NT2/D1 (cell line): ENCODE results near the gene SMURF1.

Experiments
- DNase-seq: peaks from one replicate; pipeline ENCODE4 v3.0.0-alpha.2; 2011; ENCODE audit warnings: low read depth, low spot score
- H3K27me3 ChIP-seq: 2 replicates; pipeline ENCODE4 v1.6.0; 2011; ENCODE audit warnings: mild to moderate bottlenecking; ENCODE audit not compliant: insufficient read length, insufficient read depth
- H3K36me3 ChIP-seq: 2 replicates; pipeline ENCODE4 v1.6.1; 2011; ENCODE audit warnings: mild to moderate bottlenecking, low read length, mixed read lengths; ENCODE audit not compliant: insufficient read depth, insufficient read length
- H3K4me1 ChIP-seq: 2 replicates; pipeline ENCODE4 v1.5.1; 2011; ENCODE audit not compliant: insufficient read depth, insufficient read length
- H3K4me3 ChIP-seq: 2 replicates; pipeline ENCODE4 v1.5.1; 2011; ENCODE audit warnings: low read depth; ENCODE audit not compliant: insufficient read length
- H3K9ac ChIP-seq: 2 replicates; pipeline ENCODE4 v1.6.0; 2011; ENCODE audit warnings: low read depth; ENCODE audit not compliant: insufficient read length
- H3K9me3 ChIP-seq: 2 replicates; pipeline ENCODE4 v1.5.1; 2011; ENCODE audit warnings: mild to moderate bottlenecking, low read length; ENCODE audit not compliant: insufficient read depth
- SUZ12 ChIP-seq: IDR thresholded peaks from 2 replicates; pipeline ENCODE4 v1.6.1; 2011; ENCODE audit not compliant: insufficient read length, insufficient read depth; ENCODE audit errors: extremely low read depth
- YY1 ChIP-seq: IDR thresholded peaks from 2 replicates; pipeline ENCODE4 v1.6.1; 2011; ENCODE audit not compliant: insufficient read length, insufficient read depth
- ZNF274 ChIP-seq: IDR thresholded peaks from 2 replicates; pipeline ENCODE4 v1.6.1; 2011; ENCODE audit warnings: mild to moderate bottlenecking, low read depth, low read length

Gene SMURF1

DNA sequence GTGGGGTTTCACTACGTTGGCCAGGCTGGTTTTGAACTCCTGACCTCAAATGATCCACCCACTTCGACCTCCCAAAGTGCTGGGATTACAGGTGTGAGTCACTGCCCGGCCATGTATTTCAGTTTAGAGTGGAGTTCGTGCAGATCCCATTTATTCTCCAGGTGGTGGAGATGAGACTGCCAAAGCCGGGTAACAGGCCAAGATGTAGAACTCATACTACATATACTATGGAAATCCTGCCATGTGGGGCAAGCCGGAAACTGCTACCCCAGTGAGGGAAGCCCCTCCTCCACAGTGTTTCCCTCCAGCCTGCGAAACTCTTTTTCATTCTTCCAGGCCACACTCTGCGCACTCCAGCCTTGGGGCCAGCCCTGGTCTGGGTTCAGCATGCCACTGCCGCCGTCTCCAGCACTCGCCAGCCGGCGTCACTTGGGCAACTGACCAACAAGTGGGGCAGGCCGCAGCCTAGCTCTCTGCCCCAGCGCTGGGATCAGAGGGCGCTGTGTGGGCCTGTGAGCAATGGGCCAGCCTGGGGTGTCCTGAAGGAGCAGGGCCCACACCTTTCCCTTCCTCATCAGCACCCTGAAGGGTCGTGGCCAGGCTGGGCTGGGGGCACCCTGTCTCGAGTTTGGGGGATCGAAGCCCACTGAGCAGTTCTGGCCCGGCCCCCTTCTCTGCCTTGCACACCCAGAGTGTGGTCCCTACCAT is 143.6 kb downstream of the SMURF1 start:
- no peaks in the 10 kb centered on the region for H3K4me1 ChIP-seq
- no peak overlapping the region for H3K4me3 ChIP-seq
- H3K27me3 ChIP-seq: no peaks in the 10 kb centered on the region
- DNase-seq: no peak
- no peaks in the 10 kb centered on the region for H3K9me3 ChIP-seq
- H3K9ac ChIP-seq: no peak overlapping the region
- TF ChIP-seq YY1 (no peak), SUZ12 (no peak), ZNF274 (no peak)
- H3K36me3 ChIP-seq: peaks cover 81% of the 10 kb centered on the region

DNA sequence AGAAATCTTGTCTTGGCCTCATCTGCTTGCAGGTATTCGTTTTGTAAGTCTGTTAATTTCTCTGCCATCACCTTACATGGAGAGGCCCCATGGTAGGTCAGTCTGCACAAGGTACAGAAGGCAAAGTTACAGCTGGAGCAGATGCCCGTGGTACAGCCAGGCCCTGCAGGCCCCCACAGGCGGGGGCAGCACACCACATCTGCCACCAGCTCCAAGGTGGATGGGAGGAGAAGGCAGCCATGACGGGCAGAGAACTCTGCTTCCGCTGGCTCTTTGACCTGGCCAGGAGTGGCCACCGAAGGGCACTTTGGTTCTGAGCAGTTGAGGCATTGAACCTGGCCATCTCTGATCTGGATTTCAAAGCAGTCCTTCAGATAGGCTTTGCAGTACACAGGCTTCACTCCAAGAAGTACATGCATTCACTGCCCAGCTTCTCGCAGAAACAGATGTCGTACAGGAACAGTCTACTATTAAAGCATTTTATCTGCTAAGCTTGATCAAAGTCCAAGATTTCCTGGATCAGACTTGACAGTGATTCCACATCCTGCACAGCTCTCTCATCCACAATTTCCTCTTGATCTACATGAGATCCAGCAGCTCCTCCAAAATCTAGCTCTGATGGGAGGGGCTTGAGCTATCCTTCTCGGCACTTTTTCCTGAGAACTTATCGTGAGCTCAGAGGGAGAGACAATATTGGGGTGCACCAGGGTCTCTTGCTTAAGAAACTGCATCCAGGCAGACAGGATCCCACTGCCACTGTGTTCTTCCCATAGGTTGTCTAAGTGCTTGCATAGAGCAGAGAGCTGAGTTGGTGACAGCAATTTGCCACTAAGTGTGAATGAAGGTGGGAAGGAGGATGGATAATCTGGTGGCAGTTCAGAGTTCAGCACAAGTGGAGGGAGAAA is 144.8 kb downstream of the SMURF1 start:
- peaks cover 81% of the 10 kb centered on the region for H3K36me3 ChIP-seq
- TF ChIP-seq ZNF274 (no peak), YY1 (no peak), SUZ12 (no peak)

DNA sequence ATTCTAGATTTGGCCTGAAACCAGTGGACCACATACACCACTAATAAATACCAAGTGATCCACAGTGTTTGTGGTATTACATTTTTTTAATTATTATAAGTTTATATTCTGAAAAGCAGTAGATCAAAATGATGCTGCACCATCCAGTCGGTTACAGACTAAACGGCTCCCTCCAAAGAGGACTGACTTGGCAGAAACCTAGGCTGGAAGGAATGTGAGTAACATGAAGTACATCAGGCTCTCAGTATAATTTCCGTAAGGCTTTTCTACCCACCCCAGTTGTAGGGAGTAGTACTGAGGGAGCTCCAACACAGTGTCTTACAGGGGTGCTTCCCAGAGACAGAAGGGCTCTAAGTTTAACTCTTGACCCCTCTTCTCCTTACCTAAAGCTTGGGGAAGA is 146.1 kb downstream of the SMURF1 start:
- Histone ChIP-seq H3K27me3 (no peaks in the 10 kb centered on the region), H3K4me1 (no peaks in the 10 kb centered on the region), H3K36me3 (peaks cover 86% of the 10 kb centered on the region), H3K9ac (no peak overlapping the region), H3K4me3 (no peak overlapping the region), H3K9me3 (no peaks in the 10 kb centered on the region)
- DNase-seq: no peak
- TF ChIP-seq YY1 (no peak), ZNF274 (no peak), SUZ12 (no peak)

More for the DNA sequence above, 144.8 kb downstream of the SMURF1 start:
- Histone ChIP-seq H3K4me3 (no peak overlapping the region), H3K4me1 (no peaks in the 10 kb centered on the region), H3K27me3 (no peaks in the 10 kb centered on the region), H3K9ac (no peak overlapping the region), H3K9me3 (no peaks in the 10 kb centered on the region)
- no peak for DNase-seq

DNA sequence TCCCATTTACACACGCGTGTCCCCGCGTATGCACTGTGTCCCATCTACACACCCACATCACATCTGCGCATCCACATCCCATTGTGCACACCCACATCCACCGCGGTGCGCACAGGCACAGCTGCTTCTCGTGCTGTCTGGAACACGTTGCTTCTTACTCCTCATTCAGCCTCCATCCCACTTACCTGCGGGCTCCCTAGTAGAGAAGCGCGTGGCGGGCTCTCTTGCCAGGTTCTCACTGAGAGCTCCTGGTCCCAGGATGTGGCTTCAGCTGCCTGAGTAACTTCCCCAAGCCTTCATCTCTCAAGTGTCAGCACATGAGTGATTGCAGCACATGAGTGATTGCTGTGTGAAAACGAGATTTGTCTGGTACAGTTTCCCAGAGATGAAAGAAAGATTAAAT is 147.8 kb downstream of the SMURF1 start:
- no peak overlapping the region for H3K9ac ChIP-seq
- H3K27me3 ChIP-seq: no peaks in the 10 kb centered on the region
- no peak overlapping the region for H3K4me3 ChIP-seq
- no peaks in the 10 kb centered on the region for H3K9me3 ChIP-seq
- no peak for TF ChIP-seq YY1
- no peak for TF ChIP-seq ZNF274
- no peak for TF ChIP-seq SUZ12
- no peaks in the 10 kb centered on the region for H3K4me1 ChIP-seq
- DNase-seq: no peak
- peaks cover 91% of the 10 kb centered on the region for H3K36me3 ChIP-seq

DNA sequence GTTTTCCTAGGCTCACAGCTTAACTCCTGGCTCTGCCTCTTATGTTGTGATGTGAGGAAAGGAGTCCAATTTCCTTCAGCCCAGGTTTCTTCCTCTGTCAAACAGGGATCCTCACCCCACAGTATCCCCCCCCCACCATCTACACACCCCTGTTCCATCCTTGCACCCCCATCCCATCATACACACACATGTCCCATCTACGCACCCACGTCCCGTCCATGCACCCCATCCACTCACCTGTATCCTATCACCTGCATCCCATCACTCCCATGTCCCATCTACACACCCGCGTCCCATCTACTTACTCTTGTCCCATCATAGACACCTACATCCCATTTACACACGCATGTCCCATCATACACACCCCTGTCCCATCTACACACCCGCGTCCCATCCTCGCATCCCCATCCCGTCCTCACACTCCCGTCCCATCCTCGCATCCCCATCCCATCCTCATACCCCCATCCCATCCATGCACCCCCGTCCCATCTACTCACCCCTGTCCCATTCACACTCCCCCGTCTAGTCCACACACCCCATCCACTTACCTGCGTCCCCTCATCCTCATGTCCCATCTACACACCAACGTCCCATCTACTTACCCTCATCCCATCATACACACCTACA is 148.3 kb downstream of the SMURF1 start:
- no peak for DNase-seq
- no peaks in the 10 kb centered on the region for H3K27me3 ChIP-seq
- H3K4me3 ChIP-seq: no peak overlapping the region
- H3K36me3 ChIP-seq: peaks cover 91% of the 10 kb centered on the region
- H3K9me3 ChIP-seq: no peaks in the 10 kb centered on the region
- TF ChIP-seq YY1 (no peak), ZNF274 (no peak), SUZ12 (no peak)
- no peak overlapping the region for H3K9ac ChIP-seq
- H3K4me1 ChIP-seq: no peaks in the 10 kb centered on the region

DNA sequence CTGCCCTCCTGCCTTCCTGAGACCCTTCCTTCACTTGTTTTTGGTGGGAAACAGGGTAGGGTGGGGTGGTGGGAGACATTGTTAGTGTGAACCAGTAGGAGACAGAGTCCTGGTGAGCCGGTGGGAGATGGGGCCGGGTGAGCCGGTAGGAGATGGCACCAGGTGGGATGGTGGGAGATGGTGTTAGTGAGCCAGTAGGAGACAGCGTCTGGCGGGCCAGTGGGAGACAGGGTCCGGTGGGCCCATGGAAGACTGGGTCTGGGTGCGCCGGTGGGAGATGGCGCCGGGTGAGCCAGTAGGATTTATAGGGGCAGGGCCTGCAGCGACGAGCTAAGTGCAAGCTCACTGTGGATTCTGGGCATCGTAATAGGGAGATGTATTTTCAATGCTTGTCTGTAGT is 148.8 kb downstream of the SMURF1 start:
- Histone ChIP-seq H3K9ac (no peak overlapping the region), H3K9me3 (no peaks in the 10 kb centered on the region), H3K36me3 (peaks cover 90% of the 10 kb centered on the region), H3K4me3 (no peak overlapping the region), H3K4me1 (no peaks in the 10 kb centered on the region), H3K27me3 (no peaks in the 10 kb centered on the region)
- TF ChIP-seq YY1 (no peak), ZNF274 (no peak), SUZ12 (no peak)
- no peak for DNase-seq
